Endometrial microvascular endothelial cells (primary cell): ENCODE results near the gene CYP27C1. TPM values are rescaled to one million over a fixed set of nuclear protein-coding genes. Genes with fewer than 3 reads are reported as not detected.

ENCODE experiments used
- in situ Hi-C: cut with HindIII; loops from 2 replicates; pipeline ENCODE4 v1.10.0; 2017; ENCODE audit warnings: low sequenced_read_pairs, low pct_unique_long_range_greater_than_20kb; ENCODE audit errors: inconsistent ontology term
- total RNA-seq: library from RNA; depleted of rRNA; stranded (reverse); fragments of >200 nt; gene quantifications from one replicate; pipeline ENCODE4 v1.2.3, GENCODE V29; 2015; ENCODE audit errors: inconsistent ontology term

CYP27C1 gene
- total RNA-seq, 1 donor from 2014 or later, result not detected

DNA sequence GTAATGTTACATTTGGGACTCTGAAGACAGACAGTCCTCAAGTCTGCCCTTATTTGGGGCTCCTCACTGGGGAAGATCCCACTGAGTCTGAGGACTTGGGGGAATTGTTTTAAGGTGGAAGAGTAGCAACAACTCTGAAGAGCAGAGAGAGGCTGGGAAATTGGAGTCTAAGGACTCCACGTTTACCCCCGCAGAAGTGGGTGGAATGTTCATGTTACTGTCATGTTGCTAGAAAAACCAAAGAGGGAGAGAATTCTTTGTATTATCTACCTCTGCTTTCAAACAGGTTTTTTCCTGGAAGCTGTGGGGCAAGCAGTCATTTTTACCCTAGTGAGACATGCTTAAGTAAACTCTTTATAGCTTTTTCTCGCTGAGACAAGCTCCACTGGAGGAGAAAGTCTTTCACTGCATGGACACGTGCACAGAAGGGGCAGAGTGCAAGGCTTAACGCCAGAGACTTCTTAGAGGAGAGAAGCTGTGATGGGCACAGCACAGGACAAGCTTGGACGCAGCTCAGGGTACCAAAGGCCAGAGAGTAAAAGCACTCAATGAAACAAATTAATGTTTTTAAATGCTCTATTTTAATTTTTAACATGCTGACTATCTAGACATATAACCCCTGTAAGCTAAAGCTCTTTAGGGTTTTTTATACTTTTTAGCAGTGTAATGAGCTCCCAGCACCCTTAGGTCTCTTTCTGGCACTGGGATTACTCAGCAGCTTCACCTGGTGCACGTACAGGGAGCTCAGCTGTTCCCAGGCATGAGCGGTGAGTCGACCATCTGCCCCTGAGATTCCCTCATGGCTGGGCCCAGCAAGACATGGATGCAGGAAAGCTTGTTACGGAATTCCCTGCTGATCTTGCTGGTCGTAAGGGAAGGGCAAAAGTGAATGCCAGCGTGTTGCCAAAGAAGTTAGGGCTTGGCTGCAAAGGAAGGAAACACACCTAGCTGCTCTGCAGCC lies 58.6 kb downstream of the CYP27C1 start:
- in situ Hi-C loops, result no loop called here

DNA sequence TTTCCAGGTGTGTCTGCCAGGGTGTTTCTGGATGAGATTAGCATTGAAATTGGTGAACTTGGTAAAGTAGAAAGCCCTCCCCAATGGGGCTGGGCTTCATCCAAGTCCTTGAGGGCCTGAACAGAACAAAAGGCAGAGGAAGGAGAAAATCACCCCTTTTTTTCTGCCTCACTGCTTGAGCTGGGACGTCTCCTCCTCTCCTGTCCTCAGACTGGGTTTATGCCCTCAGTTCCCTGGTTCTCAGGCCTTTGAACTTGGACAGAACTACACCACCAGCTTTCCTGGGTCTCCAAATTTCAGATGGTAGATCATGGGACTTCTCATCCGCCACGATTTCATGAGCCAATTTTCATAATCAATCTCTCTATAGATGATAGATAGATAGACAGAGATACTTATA lies 59.4 kb downstream of the CYP27C1 start:
- in situ Hi-C loops, result no loop called here

DNA sequence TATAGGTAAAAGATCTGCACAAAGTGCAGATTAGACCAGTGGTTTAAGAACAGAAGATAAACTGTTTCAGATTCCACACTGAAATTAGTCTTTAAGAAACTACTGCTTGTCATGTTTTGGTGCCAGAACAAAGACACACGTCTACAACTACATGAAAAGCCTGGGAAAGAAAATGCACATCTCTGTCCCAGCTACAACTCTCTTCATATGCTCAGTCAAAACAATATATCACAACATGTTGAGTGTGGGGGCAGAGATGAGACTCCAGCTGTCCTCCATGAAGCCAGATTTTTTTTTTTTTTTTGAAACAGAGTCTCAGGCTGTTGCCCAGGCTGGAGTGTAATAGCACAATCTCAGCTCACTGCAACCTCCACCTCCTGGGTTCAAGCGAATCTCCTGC lies 60.6 kb downstream of the CYP27C1 start:
- in situ Hi-C loops, result no loop called here

DNA sequence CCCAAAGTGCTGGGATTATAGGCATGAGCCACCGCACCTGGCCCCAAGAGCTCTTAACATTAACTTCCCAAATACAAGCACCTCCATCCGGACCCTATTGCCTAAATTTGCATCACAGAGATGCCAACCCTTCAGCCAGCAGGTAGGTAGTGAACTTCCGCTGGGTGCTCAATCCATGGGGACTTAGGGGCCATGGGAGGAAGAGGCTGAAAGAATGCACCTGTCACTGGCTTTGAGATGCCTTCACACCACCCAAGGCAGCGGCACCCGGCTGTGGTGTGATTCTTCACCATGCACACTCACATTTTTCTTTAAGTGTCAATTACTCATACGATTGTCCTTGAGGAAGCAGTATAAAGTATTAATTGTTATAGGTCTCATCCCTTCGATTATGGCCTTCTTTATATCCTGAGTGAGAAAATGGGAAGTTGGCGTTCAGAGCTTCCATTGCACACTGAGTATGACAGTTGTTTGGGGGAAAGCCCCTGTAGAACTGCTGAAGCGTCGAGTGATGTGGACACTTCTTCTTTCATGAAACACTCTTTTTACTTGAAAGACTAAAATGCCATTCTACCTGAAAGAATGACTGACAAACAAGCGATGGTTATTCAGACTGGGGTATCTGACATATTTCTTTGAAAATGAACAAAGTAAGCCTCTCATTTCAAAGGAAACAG lies 61.3 kb downstream of the CYP27C1 start:
- in situ Hi-C loops, result no loop called here

DNA sequence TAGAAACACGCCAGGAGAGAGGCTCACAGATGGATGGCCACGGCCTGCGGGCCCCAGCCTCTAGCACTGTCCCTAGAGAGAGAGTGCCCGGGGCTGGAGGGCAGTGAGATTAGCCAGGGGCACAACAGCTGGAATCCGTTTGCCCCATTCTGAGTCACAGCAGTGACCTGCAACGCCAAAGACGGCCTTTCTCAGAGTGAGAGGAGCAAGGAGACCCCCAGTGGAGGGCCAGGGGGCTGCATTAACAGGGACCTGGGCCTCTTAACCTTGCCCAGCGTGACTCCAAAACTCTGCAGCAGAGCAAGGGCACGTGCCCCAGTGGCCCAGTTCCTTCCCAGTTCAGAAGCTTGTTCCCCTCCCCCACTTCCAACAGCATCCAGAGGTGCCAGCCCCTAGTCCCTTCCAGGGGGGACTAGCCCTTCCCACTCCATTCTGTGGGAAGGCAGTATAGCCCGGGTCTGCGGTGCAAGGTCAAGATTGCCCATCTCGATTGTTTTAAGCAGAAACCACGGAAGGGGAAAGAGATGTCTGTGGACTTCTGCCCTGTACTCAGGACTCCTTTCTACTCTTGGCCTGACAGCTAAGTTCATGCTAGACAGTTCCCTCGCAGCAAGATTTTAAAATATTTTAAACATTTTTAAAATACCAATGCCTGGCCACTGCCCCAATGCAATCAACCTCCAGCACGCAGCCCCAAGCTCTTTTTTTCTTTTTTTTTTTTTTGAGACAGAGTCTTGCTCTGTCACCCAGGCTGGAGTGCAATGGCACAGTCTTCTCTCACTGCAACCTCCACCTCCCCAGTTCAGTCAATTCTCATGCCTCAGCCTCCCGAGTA lies 62.2 kb downstream of the CYP27C1 start:
- in situ Hi-C loops, result no loop called here

DNA sequence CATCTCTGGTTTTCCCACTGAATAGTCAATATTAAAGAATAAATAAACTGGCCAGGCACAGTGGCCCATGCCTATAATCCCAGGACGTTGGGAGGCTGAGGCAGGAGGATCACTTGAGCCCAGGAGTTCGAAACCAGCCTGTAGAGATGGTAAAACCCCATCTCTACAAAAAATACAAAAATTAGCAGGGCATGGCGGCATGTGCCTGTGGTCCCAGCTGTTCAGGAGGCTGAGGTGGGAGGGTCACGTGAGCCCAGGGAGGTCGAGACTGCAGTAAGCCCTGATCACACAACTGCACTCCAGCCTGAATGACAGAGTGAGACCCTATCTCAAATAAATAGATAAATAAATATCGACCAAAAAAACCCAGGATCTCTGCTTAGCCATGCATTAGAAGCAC lies 63.0 kb downstream of the CYP27C1 start:
- in situ Hi-C loops, result no loop called here

DNA sequence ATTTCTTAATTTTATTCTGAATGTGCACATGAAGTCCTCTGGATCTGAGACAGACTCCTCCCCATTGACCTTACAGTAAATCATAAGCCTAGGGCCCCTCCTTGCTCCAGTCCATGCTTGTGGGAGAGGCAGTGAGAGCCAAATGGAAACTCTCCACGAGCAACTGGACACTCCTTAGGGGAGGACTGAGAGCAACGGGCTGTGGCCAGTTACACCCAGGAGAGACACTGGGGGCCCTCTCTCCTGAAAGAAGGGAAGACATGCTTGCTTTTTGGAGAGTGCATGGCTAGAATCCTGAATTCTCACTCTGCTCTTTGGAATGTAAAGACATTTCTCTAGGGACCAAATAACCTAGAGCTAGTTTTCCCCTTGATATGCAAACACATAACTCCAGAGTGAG lies 64.2 kb downstream of the CYP27C1 start:
- in situ Hi-C loops, result no loop called here

DNA sequence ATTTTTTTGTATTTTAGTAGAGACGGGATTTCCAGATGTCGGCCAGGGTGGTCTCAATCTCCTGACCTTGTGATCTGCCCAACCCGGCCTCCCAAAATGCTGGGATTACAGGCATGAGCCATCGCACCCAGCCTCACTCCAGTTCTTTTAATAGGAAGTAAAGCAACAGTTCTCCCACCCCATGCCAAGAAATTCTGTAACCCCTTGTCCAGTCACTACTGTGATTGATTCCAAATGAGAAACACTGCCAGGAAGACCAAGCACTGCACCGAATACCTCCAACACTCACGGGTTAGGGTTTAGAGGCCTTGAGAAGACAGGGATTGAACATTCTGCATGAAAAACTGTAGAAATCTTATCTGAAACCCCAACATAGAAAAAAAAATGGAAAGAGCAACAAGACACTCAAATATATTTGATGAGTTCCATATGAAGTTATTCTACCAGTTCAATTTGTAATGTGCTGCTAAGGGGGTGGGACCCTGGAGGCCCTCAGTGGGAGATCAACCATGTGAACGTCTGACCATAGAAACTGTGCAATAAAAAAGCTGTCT lies 65.0 kb downstream of the CYP27C1 start:
- in situ Hi-C loops, result no loop called here

DNA sequence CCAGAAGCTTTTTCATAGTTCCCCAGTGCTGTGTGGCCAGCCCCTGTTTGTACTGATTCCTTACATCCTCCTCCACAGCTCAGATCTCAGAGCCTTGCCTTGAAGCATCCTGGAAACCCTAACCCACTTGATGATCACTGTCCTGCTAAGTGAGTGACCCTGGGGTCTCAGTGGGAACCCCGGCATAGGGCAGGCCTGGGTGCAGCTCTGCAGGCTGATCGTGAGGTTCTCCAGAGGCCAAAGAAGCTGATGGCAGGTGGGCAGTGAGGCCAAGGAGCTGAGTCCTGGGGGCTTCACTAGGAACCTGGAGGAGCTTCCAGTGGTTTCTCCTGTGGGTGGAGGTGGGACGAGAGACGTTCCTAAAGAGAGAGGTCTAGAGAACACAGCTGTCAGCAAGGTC lies 65.7 kb downstream of the CYP27C1 start:
- in situ Hi-C loops, result no loop called here

DNA sequence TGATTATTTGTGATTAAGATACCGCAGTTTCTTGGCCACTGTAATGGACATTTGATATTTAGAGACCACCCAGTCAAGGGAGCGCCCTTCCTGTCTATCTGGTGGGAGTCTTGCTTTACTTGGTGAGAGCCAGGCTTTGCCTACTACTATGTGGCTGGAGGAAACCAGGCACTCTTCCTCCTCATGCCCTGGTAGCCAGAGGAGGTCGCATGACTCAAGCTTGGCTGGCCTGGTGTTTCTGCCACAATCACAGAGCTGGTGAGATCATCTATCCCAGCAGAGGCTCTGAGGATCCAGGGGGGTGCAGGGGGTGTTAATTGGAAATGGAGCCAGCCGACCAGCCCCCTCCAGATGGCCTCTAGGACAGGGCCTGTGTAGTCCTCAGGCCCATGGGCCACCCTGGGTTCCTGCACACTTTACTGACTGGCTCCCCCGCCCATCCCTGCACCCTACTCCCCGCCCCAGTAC lies 66.4 kb downstream of the CYP27C1 start:
- in situ Hi-C loops, result no loop called here

DNA sequence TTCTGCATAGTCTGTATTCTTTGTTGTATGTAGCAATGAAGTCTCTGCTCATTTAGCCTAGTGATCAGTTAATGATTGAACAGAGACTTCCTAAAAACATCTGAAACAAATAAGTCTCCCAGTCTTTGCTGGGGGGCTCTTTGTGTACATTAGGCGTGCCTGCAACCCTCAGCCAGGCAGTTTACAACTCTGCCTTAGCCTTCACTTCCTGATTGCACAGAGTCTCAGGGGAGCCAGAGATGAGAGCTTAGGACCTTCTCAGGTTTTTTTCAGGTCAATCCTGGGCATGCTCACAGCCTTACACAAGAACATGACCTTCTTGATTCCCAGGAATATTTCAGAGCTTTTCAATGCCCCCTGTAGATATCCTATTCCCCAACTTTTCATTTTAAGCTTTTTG lies 69.1 kb downstream of the CYP27C1 start:
- in situ Hi-C loops, result no loop called here

DNA sequence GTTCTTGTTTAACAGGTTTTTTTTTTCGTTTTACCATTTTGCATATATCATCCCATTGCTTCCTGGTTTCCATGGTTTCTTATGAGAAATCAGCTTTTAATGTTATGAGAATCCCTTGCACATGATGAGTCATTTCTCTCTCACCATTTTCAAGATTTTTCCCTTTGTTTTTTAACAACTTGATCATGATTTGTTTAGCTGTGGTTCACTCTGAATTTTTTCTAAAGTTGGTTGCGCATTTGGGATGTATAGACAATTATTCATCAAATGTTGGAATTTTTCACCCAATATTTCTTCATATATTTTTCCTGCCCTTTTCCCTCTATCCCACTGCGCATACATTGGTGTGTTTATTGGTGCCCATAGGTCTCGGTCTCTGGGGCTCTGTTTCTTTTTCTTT lies 70.7 kb downstream of the CYP27C1 start:
- in situ Hi-C loops, result no loop called here

DNA sequence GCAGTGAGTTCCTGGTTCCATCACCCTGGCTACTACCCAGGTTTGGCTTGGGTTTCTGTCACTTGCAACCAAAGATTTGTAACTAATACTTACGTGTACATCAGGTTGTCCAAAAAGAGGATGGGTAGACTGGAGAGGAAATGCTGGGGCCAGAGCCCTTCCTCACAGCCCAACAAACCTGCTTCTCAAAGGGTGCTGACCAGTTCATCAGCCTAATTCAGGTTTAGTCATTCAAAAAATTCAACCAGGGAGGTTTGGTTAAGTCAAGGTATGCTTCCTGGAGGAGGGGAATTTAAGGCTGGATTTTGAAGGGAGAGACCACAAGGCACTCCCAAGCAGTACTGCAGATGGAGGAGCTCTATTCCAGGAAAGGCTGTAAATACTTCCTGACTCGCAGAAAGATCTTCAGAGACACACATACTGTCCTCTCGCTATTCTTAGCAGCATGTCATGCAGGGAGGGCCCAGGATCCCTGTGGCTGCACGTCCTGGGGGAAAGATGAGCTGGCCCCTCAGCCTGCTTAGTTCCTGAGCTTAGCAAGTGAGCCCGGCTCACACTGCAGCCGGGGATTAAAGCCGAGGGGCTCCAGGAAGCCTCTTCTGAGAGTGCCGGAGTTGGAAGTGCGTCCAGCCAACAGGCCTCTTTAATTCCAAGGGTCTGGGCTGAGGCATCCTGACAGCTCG lies 73.1 kb downstream of the CYP27C1 start:
- in situ Hi-C loops, result no loop called here

DNA sequence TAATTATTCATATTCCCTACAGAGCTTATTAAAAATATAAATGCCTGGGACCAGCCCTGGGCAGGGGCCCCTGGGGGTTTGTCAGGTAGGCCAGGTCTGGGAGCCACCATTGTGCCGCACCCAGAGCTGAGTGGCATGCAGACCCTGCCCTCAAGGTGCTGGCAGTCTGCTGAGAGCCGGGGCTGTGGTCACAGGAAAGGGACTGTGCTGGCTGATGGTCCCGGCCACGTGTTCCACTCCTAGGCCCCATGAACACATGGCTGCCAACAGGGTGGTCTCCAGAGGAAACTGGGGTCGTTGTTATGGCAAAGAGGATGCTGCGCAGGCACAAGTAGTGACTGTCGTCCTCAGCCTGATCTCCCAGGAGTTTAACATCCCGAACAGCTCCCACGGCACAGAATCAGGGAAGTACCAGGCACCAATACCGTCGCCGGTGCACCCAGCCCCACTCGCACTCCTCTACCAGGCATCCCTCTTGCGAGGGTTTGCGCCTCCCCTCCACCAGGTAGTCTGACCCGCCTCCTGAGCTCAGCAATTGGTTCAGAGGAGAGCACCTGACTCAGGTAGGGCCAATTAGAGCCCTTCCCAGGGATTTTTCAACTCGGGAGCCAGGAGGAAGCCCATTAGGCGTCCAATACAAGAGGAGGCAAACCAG lies 73.9 kb downstream of the CYP27C1 start:
- in situ Hi-C loops, result no loop called here

DNA sequence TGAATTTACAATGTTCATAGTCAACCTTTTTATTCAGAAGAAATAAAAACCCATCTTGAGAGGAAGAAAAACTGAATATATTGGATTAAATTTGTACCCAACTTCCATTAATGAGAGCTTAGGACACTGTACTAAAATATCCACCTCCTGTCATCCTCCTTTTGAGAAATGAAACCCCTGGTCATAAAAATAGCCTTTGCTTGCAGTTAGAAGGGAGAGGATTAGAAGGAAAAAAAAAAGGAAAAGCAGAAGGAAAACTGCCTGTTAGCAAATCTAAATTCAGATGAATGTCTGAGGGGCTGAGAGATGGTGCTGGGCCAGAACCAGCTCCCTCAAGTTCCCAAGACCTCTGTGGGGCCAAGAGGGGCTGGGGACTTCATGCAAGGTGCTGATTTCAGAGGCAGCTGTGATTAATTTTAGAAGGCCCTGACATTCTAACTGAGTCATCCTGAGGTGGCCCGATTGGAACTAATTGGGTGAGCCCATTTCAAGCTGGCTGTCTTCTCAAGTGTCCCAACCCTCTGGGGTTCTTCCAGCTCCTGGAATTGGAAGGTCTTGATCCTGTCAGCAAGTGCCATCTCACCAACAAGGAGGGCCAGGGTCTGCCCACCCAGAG lies 74.7 kb downstream of the CYP27C1 start:
- in situ Hi-C loops, result no loop called here

DNA sequence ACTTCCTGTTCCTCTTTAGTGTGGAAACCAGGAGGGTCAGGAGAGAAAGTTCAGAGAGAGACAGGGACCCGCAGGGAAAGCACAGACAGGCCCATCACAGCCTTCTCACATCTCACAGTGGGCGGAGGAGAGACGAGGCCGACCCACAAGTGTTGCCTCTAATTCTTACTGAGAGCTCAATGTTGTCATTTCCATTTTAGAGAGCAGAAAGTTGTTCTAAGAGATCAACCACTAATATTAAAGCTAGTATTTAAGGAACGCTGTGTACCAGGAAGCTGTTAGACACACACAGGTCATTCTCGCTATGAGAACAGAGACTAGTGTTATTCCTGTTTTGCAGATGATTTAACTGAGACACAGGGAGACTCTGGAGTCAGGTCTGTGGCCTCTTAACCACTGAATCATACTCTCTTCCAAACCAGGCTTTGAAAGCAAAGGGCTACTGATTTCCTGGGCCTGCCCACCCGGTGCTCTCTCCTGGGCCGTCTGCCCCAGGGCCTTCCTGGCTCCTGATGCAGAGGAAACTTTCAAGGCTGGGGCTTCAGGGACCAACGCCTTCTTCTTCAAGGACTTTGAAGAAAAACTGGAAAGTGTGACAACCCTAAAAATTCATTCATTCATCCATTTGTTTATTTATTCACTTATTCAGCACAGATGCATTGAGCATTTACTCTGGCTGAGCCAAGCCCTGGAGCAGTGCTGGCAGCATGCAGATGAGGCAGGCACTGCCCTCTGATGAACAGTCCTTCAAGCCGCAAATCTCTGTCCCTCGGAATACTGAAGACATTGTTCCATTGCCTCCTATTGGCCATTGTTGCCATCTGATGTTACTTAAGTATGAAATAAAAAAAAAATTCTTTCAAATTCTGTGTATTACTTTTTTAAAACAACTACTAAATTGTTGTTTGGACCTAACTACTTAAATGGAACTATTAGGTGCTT lies 76.0 kb downstream of the CYP27C1 start:
- in situ Hi-C loops, result no loop called here
